GM12878 (cell line): ENCODE results near the gene TSHZ2. TPM values are rescaled to one million over a fixed set of nuclear protein-coding genes. Genes with fewer than 3 reads are reported as not detected.

Source experiments
- ATAC-seq: fragments of 200-7000 bp; cut with Tn5 transposase; 3 replicates; pipeline ENCODE4 v1.9.1; 2020; ENCODE audit warnings: mild to moderate bottlenecking, moderate library complexity
- BruUV-seq: library from RNA; stranded (reverse); fragments of 400-500 nt; replicated peaks from 2 replicates; lab custom pipeline; 2021; lab: Mats Ljungman, UMichigan
- CTCF ChIA-PET: fragments of 300-600 bp; sonication (Branson Sonifier 250); formaldehyde crosslinking; extraction: SDS; loops from one replicate; lab custom pipeline; 2021; ENCODE audit warnings: inconsistent platforms; lab: Yijun Ruan, JAX
- POLR2A ChIA-PET: fragments of 350-600 bp; formaldehyde crosslinking; extraction: SDS; loops from one replicate; lab custom pipeline; 2021; ENCODE audit warnings: inconsistent platforms; lab: Charles Lee
- RAD21 ChIA-PET: fragments of 300-600 bp; sonication (Branson Sonifier 250); formaldehyde crosslinking; loops from one replicate; lab custom pipeline; 2023; ENCODE audit warnings: antibody characterized with exemption; ENCODE audit not compliant: unreplicated experiment; lab: Charles Lee
- SMC1A ChIA-PET: fragments of 300-600 bp; sonication (Branson Sonifier 250); formaldehyde crosslinking; loops from one replicate; lab custom pipeline; 2023; ENCODE audit not compliant: unreplicated experiment, uncharacterized antibody; lab: Charles Lee
- DNase-seq: peaks from one replicate; pipeline ENCODE4 v3.0.0-alpha.2; 2011; ENCODE audit warnings: low read depth, low spot score
- FAIRE-seq: peaks from 3 replicates; lab custom pipeline; 2011; peaks lifted over from hg19 to GRCh38; lab: Jason Lieb, UNC
- H2AFZ ChIP-seq: 2 replicates; pipeline ENCODE4 v1.6.0; 2011; ENCODE audit warnings: low read depth, low read length, control low read depth; ENCODE audit not compliant: control insufficient read depth
- H3K27ac ChIP-seq: 2 replicates; pipeline ENCODE4 v1.5.1; 2011; ENCODE audit warnings: control low read depth; ENCODE audit not compliant: control insufficient read depth, insufficient read depth
- H3K27me3 ChIP-seq, 2 experiments: replicated peaks in 1 of 2; 2 replicates each; pipeline versions ENCODE4 v1.6.0 to v1.6.1; 2011; ENCODE audit warnings: low read length in 1 of 2; ENCODE audit not compliant: control insufficient read depth in 2 of 2, insufficient read depth in 2 of 2
- H3K36me3 ChIP-seq, 2 experiments: 2 replicates each; pipeline ENCODE4 v1.5.1; 2011; ENCODE audit warnings: low read length in 1 of 2; ENCODE audit not compliant: control insufficient read depth in 2 of 2, insufficient read depth in 2 of 2
- H3K4me1 ChIP-seq: 2 replicates; pipeline ENCODE4 v1.6.1; 2011; ENCODE audit warnings: mild to moderate bottlenecking, low read length, moderate library complexity, mixed read lengths; ENCODE audit not compliant: control insufficient read depth, insufficient read depth
- H3K4me2 ChIP-seq: 2 replicates; pipeline ENCODE4 v1.6.0; 2011; ENCODE audit warnings: control low read depth; ENCODE audit not compliant: control insufficient read depth, insufficient read depth
- H3K4me3 ChIP-seq: fragments of 200-600 bp; sonication (generic); 2 replicates; pipeline ENCODE4 v1.5.1; 2016
- H3K79me2 ChIP-seq: 2 replicates; pipeline ENCODE4 v1.6.0; 2011; ENCODE audit warnings: low read length; ENCODE audit not compliant: control insufficient read depth, insufficient read depth
- H3K9ac ChIP-seq: 2 replicates; pipeline ENCODE4 v1.8.0; 2011; ENCODE audit warnings: low read length, control low read depth, mixed read lengths; ENCODE audit not compliant: control insufficient read depth, insufficient read depth
- H3K9me3 ChIP-seq: replicated peaks from 3 replicates; pipeline ENCODE4 v1.5.1; 2011; ENCODE audit warnings: mild to moderate bottlenecking, low read length; ENCODE audit not compliant: control insufficient read depth, insufficient read depth
- H4K20me1 ChIP-seq: 2 replicates; pipeline ENCODE4 v1.6.0; 2011; ENCODE audit not compliant: control insufficient read depth, insufficient read depth
- BACH1 ChIP-seq: fragments of 450-650 bp; IDR thresholded peaks from 2 replicates; pipeline ENCODE4 v1.6.1; 2017; ENCODE audit warnings: mild to moderate bottlenecking, borderline replicate concordance
- CBFB ChIP-seq: IDR thresholded peaks from 2 replicates; pipeline ENCODE4 v1.6.1; 2016; ENCODE audit warnings: antibody characterized with exemption, low read depth
- GABPA ChIP-seq: IDR thresholded peaks from 2 replicates; pipeline ENCODE4 v1.6.1; 2014; ENCODE audit warnings: antibody characterized with exemption, low read depth, mild to moderate bottlenecking, inconsistent platforms
- SMARCA5 ChIP-seq: fragments of 450-650 bp; IDR thresholded peaks from 2 replicates; pipeline ENCODE4 v1.6.1; 2017; ENCODE audit warnings: mild to moderate bottlenecking
- SREBF1 ChIP-seq: IDR thresholded peaks from 2 replicates; pipeline ENCODE4 v1.6.1; 2012; ENCODE audit warnings: mild to moderate bottlenecking, low read length
- WGBS: methylation state at CpG from one replicate; pipeline ENCODE4 v1.1.6; 2016; ENCODE audit warnings: low lambda C conversion rate; ENCODE audit not compliant: insufficient replicate concordance, insufficient coverage; ENCODE audit errors: missing lambda C conversion rate; 5-methylcytosine and 5-hydroxymethylcytosine counted together
- in situ Hi-C: fragments of 300-500 bp; cut with MboI; formaldehyde crosslinking; loops from 9 replicates; pipeline ENCODE4 v1.14.3; 2018; ENCODE audit warnings: mixed read lengths
- intact Hi-C: fragments of 100-400 bp; cut with micrococcal nuclease; formaldehyde crosslinking; loops from one replicate; pipeline ENCODE4 v1.14.2; 2022; ENCODE audit not compliant: unreplicated experiment
- polyA plus RNA-seq, 11 experiments: library from polyadenylated mRNA; depleted of rRNA in 4 of 11; unstranded in 6 of 11; stranded (reverse) in 5 of 11; fragments of >200 nt; fragmentation: Nextera tagmentation in 4 of 11; fragmentation: Illumina TruSeq in 1 of 11; extraction: Ambion mirVana in 4 of 11; extraction: Trizol in 1 of 11; gene quantifications; 1 replicate in 1 of 11; 2 replicates in 10 of 11; pipeline versions ENCODE4 v1.2.1 to v1.2.3, GENCODE V29; 2011 to 2016; ENCODE audit warnings: inconsistent platforms in 2 of 11, missing spikeins in 2 of 11, low read depth in 1 of 11
- total RNA-seq, 4 experiments: library from RNA; depleted of rRNA in 3 of 4; stranded (reverse); fragments of >200 nt in 3 of 4; fragmentation: Illumina TruSeq in 1 of 4; extraction: Trizol in 1 of 4; gene quantifications; 2 replicates each; pipeline versions ENCODE4 v1.2.1 to v1.2.3, GENCODE V29; 2013 to 2021
- TF ChIP-seq, protein P1 (sequence below): IDR thresholded peaks from 2 replicates; pipeline ENCODE4 v1.6.1; 2012; ENCODE audit warnings: low read depth, low read length, improper control_type of control experiment
- TF ChIP-seq, protein P2 (sequence below): IDR thresholded peaks from 2 replicates; pipeline ENCODE4 v1.6.1; 2012; ENCODE audit warnings: low read depth, low read length, improper control_type of control experiment
- TF ChIP-seq, protein P3 (sequence below): fragments of 450-650 bp; IDR thresholded peaks from 2 replicates; pipeline ENCODE4 v1.6.1; 2017; ENCODE audit warnings: antibody characterized with exemption, mild to moderate bottlenecking, moderate library complexity
- TF ChIP-seq, protein P4 (sequence below): fragments of 450-650 bp; IDR thresholded peaks from 2 replicates; pipeline ENCODE4 v1.6.1; 2016; ENCODE audit warnings: mild to moderate bottlenecking
- TF ChIP-seq, protein P5 (sequence below): IDR thresholded peaks from 2 replicates; pipeline ENCODE4 v1.6.1; 2011; ENCODE audit warnings: borderline replicate concordance, low read depth, mild to moderate bottlenecking, moderate library complexity, low read length; ENCODE audit not compliant: insufficient read depth, poor library complexity, severe bottlenecking
- TF ChIP-seq, protein P6 (sequence below): fragments of 450-650 bp; IDR thresholded peaks from 2 replicates; pipeline ENCODE4 v1.6.1; 2016; ENCODE audit warnings: mild to moderate bottlenecking

The TSHZ2 gene
- total and polyA plus RNA-seq, 10 of the 15 experiments (the other 5 are each of a cell fraction or from before 2014, with no cell fraction given), result 0.01 to 0.86 (median 0.13) TPM; not detected in 2

DNA sequence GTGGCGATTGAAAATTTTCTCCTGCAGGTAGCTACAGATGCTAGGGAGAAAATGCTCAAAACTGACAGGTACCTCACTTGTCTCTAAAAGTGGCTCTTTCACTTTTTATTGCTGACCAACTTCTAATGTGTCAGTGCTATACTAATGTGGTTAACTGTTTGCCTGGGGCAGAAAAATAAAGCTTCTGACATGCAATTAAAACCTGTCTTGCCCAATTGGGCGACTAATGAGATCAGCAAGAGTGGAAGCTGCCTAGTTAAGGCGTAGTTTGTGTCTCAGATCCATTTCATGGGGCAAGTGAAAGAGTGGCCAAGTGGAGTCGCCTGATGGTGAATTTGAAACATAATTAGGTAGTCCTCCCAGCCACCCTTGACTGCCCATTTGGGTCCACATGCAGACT lies 193.3 kb downstream of the TSHZ2 start:
- POLR2A ChIA-PET, result no interaction called here
- Histone ChIP-seq H2AFZ (no peak overlapping the region), H3K4me3 (no peak overlapping the region), H3K27ac (no peak overlapping the region), H4K20me1 (no peaks in the 10 kb centered on the region), H3K27me3 (no peaks in the 10 kb centered on the region), H3K4me2 (no peak overlapping the region), H3K4me1 (peaks cover 6% of the 10 kb centered on the region; the same call in 1 of the 2 replicates), H3K36me3 (no peaks in the 10 kb centered on the region), H3K9ac (no peak overlapping the region), H3K9me3 (peaks cover 2% of the 10 kb centered on the region; the same call in 1 of the 3 replicates), H3K79me2 (no peaks in the 10 kb centered on the region)
- in situ Hi-C loops, result no loop called here
- WGBS, result 52% methylated on average over 4 of the region's 4 CpGs
- RAD21 ChIA-PET, result interaction anchor here (1.4 kb wide), 1 partner anchor 9 kb away, joined by 3 read pairs; no protein-coding TSS in a partner anchor
- no peak for FAIRE-seq
- intact Hi-C loops, result no loop called here
- SMC1A ChIA-PET, result interaction anchor here (1.4 kb wide), 1 partner anchor 13 kb away, joined by 3 read pairs; no protein-coding TSS in a partner anchor
- CTCF ChIA-PET, result interaction anchor here (1.1 to 1.3 kb wide), 2 partner anchors 9 to 51 kb away, joined by 3 read pairs; no protein-coding TSS in a partner anchor
- no TSS peak for BruUV-seq
- DNase-seq, result no peak
- no peak for ATAC-seq
- TF ChIP-seq, protein P1, sequence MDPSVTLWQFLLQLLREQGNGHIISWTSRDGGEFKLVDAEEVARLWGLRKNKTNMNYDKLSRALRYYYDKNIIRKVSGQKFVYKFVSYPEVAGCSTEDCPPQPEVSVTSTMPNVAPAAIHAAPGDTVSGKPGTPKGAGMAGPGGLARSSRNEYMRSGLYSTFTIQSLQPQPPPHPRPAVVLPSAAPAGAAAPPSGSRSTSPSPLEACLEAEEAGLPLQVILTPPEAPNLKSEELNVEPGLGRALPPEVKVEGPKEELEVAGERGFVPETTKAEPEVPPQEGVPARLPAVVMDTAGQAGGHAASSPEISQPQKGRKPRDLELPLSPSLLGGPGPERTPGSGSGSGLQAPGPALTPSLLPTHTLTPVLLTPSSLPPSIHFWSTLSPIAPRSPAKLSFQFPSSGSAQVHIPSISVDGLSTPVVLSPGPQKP, result no peak
- TF ChIP-seq, protein P2, sequence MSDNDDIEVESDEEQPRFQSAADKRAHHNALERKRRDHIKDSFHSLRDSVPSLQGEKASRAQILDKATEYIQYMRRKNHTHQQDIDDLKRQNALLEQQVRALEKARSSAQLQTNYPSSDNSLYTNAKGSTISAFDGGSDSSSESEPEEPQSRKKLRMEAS, result no peak
- TF ChIP-seq, protein P3, sequence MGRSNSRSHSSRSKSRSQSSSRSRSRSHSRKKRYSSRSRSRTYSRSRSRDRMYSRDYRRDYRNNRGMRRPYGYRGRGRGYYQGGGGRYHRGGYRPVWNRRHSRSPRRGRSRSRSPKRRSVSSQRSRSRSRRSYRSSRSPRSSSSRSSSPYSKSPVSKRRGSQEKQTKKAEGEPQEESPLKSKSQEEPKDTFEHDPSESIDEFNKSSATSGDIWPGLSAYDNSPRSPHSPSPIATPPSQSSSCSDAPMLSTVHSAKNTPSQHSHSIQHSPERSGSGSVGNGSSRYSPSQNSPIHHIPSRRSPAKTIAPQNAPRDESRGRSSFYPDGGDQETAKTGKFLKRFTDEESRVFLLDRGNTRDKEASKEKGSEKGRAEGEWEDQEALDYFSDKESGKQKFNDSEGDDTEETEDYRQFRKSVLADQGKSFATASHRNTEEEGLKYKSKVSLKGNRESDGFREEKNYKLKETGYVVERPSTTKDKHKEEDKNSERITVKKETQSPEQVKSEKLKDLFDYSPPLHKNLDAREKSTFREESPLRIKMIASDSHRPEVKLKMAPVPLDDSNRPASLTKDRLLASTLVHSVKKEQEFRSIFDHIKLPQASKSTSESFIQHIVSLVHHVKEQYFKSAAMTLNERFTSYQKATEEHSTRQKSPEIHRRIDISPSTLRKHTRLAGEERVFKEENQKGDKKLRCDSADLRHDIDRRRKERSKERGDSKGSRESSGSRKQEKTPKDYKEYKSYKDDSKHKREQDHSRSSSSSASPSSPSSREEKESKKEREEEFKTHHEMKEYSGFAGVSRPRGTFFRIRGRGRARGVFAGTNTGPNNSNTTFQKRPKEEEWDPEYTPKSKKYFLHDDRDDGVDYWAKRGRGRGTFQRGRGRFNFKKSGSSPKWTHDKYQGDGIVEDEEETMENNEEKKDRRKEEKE, result no peak
- TF ChIP-seq CBFB (no peak), GABPA (no peak), SMARCA5 (no peak), BACH1 (no peak), SREBF1 (no peak)
- TF ChIP-seq, protein P4, sequence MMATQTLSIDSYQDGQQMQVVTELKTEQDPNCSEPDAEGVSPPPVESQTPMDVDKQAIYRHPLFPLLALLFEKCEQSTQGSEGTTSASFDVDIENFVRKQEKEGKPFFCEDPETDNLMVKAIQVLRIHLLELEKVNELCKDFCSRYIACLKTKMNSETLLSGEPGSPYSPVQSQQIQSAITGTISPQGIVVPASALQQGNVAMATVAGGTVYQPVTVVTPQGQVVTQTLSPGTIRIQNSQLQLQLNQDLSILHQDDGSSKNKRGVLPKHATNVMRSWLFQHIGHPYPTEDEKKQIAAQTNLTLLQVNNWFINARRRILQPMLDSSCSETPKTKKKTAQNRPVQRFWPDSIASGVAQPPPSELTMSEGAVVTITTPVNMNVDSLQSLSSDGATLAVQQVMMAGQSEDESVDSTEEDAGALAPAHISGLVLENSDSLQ, result no peak
- TF ChIP-seq, protein P5, sequence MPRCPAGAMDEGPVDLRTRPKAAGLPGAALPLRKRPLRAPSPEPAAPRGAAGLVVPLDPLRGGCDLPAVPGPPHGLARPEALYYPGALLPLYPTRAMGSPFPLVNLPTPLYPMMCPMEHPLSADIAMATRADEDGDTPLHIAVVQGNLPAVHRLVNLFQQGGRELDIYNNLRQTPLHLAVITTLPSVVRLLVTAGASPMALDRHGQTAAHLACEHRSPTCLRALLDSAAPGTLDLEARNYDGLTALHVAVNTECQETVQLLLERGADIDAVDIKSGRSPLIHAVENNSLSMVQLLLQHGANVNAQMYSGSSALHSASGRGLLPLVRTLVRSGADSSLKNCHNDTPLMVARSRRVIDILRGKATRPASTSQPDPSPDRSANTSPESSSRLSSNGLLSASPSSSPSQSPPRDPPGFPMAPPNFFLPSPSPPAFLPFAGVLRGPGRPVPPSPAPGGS, result no peak
- TF ChIP-seq, protein P6, sequence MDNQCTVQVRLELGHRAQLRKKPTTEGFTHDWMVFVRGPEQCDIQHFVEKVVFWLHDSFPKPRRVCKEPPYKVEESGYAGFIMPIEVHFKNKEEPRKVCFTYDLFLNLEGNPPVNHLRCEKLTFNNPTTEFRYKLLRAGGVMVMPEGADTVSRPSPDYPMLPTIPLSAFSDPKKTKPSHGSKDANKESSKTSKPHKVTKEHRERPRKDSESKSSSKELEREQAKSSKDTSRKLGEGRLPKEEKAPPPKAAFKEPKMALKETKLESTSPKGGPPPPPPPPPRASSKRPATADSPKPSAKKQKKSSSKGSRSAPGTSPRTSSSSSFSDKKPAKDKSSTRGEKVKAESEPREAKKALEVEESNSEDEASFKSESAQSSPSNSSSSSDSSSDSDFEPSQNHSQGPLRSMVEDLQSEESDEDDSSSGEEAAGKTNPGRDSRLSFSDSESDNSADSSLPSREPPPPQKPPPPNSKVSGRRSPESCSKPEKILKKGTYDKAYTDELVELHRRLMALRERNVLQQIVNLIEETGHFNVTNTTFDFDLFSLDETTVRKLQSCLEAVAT, result no peak
